ENCODE measurements around the gene LPP. TPM values are rescaled to one million over a fixed set of nuclear protein-coding genes. Genes with fewer than 3 reads are reported as not detected.

LPP gene
- total RNA-seq, 4 donors from 2014 or later = 109 to 170 (median 132) TPM

DNA sequence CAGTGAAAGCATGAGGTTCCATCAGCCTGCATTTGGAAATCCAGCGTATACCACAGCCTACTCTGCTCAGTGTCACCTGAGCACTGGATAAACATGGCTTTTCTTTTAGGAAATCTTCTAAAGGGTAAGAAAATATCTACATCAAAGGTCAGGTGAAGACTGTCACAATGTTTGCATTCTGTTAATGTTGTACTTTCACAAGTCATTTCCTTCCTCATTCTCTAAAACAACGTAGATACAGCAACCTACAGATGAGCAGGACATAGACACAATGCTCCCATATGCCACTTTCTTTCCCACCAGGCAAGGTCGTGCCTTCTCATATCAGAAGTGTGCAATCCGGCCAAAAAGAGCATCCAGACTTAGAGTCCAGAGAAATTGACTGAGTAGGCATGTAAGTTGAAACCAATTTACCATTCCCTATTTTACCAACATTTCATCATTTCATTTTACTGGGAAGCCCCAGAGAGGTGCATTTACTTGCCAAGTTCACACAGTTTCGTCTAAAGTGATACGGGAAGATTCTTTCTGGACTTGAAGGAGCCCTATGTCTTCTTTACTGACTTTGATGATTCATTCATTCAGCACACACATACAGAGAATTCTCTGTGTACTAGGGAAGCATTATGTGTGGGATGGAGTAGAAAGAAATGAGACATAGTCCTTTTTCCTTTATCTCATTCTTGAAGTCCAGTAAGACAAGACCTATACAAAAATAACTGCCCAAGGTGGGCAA lies 30.6 kb upstream of the LPP start:
- H3K4me3 ChIP-seq = no peak overlapping the region
- no peaks in the 10 kb centered on the region for H3K9me3 ChIP-seq
- H3K27me3 ChIP-seq = no peaks in the 10 kb centered on the region
- no peak for DNase-seq
- no peak overlapping the region for H3K27ac ChIP-seq
- peaks cover 0 to 4% (median 0%) of the 10 kb centered on the region in 4 donors for H3K4me1 ChIP-seq
- H3K36me3 ChIP-seq = no peaks in the 10 kb centered on the region
- no peak for TF ChIP-seq POLR2A (IDR thresholded peaks at IDR 0.05)
- TF ChIP-seq CTCF (IDR thresholded peaks at IDR 0.05) = no peak

- no peaks in the 10 kb centered on the region for H3K27me3 ChIP-seq
- no peak for DNase-seq
- H3K4me3 ChIP-seq = no peak overlapping the region
- H3K4me1 ChIP-seq = peaks cover 0 to 4% (median 0%) of the 10 kb centered on the region in 4 donors
- H3K9me3 ChIP-seq = no peaks in the 10 kb centered on the region
- H3K36me3 ChIP-seq = no peaks in the 10 kb centered on the region
- no peak overlapping the region for H3K27ac ChIP-seq
- TF ChIP-seq POLR2A (IDR thresholded peaks at IDR 0.05) (no peak), CTCF (IDR thresholded peaks at IDR 0.05) (no peak)
Observed at GRCh38 chr3:188124184-188124583, 29.8 kb upstream of the LPP start.

- DNase-seq = no peak
- H3K27ac ChIP-seq = no peak overlapping the region
Observed at GRCh38 chr3:188125076-188125475, 28.9 kb upstream of the LPP start.

GRCh38 chr3:188126276-188126675 lies 27.7 kb upstream of the LPP start:
- no peaks in the 10 kb centered on the region for H3K36me3 ChIP-seq
- no peaks in the 10 kb centered on the region for H3K9me3 ChIP-seq
- no peaks in the 10 kb centered on the region for H3K27me3 ChIP-seq
- no peak overlapping the region for H3K4me3 ChIP-seq
- peaks cover 0 to 4% (median 0%) of the 10 kb centered on the region in 4 donors for H3K4me1 ChIP-seq
- TF ChIP-seq POLR2A (IDR thresholded peaks at IDR 0.05) = no peak
- TF ChIP-seq CTCF (IDR thresholded peaks at IDR 0.05) = no peak
- H3K27ac ChIP-seq = no peak overlapping the region
- DNase-seq = no peak

More at GRCh38 chr3:188125076-188125475, 28.9 kb upstream of the LPP start:
- no peaks in the 10 kb centered on the region for H3K36me3 ChIP-seq
- H3K27me3 ChIP-seq = no peaks in the 10 kb centered on the region
- H3K9me3 ChIP-seq = no peaks in the 10 kb centered on the region
- H3K4me3 ChIP-seq = no peak overlapping the region
- H3K4me1 ChIP-seq = peaks cover 0 to 4% (median 0%) of the 10 kb centered on the region in 4 donors
- TF ChIP-seq POLR2A (IDR thresholded peaks at IDR 0.05) (no peak), CTCF (IDR thresholded peaks at IDR 0.05) (no peak)

- no peaks in the 10 kb centered on the region for H3K9me3 ChIP-seq
- H3K36me3 ChIP-seq = no peaks in the 10 kb centered on the region
- TF ChIP-seq POLR2A (IDR thresholded peaks at IDR 0.05) = no peak
- TF ChIP-seq CTCF (IDR thresholded peaks at IDR 0.05) = no peak
- DNase-seq = no peak
- peaks cover 0 to 4% (median 0%) of the 10 kb centered on the region in 4 donors for H3K4me1 ChIP-seq
- H3K27ac ChIP-seq = no peak overlapping the region
- H3K27me3 ChIP-seq = no peaks in the 10 kb centered on the region
- no peak overlapping the region for H3K4me3 ChIP-seq
Observed at GRCh38 chr3:188126934-188127333, 27.0 kb upstream of the LPP start.

All from Peyer's patch (tissue), 4 donors.